ENCODE data around the gene WDR27. TPM values are rescaled to one million over a fixed set of nuclear protein-coding genes. Genes with fewer than 3 reads are reported as not detected.

WDR27 gene
- total RNA-seq: 7.1 and 27.5 TPM in 2 replicates

DNA sequence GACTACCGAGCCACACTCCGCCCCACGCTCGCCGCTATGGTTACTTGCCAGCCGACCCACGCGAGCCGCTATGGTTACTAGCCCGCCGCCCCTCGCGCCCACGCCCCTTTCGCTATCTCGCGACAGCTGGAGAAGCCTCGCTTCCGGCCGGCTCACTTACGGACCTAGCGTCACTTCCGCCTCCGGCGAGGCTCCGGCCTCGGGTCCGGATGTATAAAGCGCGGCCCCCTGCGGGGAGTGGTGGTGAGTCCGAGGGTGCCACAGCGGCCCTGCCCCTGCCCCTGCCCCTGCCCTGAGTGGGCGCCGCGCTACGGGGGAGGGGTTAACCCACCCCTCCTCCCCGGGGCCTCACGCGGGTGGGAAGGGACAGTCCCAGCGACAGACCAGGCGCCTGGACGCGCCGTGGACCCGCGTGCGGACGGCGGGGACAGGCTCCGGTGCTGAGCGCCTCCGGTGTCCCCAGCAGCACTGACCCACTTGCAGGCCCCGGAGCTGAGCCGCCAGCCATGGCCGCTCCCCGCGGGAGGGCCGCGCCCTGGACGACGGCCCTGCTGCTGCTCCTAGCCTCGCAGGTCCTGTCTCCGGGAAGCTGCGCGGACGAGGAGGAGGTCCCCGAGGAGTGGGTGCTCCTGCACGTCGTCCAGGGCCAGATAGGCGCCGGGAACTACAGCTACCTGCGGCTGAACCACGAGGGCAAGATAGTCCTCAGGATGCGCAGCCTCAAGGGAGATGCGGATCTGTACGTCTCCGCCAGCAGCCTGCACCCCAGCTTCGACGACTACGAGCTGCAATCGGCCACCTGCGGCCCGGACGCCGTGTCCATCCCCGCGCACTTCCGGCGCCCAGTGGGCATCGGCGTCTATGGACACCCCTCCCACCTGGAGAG, at the start of gene WDR27, which contains the start of gene C6orf120:
TSS of gene WDR27 (minus strand) at position 76 of the 886 bp plus-strand sequence. CDS start 13,024 bp downstream, outside the sequence.
TSS of gene C6orf120 (plus strand) at position 173 of the 886 bp plus-strand sequence. CDS start at position 507, 334 bp downstream.
- DNase-seq (ENCODE audit: low read depth): peak; percentile 88

DNA sequence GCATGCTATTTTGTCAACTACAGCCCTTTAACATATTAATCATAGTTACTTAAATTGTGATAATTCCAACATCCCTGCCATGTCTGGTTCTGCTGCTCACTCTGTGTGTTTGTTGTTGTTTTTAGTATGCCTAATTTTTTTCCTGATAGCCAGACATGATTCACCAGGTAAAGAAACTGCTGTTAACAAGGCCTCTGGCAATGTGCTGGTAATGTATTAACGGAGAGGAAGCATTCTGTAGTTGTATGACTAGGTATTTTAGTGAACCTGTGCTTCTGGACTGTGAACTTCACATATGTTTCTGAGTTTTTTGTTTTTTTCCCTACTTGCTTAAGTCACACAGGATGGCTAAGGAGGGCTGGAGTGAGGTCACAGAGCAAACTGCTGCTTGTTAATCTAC, 44.7 kb upstream of the WDR27 start:
- DNase-seq (ENCODE audit: low read depth): peak; percentile 93

DNA sequence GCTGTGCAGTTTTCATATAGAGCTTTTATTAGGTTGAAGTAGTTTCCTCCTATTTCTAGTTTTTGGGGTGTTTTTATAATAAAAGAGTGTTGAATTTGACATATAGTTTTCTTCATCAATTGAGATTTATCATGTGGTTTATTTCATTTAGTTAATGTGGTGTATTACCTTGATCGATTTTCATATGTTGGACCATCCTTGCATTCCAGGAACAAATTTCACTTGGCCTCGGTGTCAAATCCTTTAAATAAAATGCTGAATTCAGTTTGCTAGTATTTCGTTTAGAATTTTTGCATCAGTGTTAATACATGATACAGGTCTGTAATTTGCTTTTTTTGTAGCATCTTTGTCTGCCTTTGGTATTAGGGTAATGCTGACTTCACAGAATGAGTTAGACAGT, 43.6 kb upstream of the WDR27 start:
- DNase-seq (ENCODE audit: low read depth): no peak

DNA sequence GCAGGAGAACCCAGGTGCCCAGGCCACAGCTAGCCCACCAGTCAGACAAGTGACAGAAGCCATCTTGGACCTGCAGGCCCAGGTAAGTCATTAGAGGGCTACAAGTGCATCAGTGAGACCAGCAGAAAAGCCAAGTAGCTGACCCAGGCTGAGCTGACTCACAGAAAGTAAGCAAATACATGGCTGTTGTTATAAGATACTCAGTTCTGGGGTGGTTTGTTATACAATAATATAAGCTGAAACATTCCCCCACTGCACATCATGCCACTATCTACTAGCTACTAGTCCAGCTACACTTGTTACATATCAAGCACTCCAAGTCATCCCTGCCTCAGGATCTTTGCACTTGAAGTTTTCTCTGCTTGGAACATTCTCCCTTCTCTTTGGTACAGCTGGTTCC, 39.5 kb upstream of the WDR27 start:
- no peak for DNase-seq (ENCODE audit: low read depth)

DNA sequence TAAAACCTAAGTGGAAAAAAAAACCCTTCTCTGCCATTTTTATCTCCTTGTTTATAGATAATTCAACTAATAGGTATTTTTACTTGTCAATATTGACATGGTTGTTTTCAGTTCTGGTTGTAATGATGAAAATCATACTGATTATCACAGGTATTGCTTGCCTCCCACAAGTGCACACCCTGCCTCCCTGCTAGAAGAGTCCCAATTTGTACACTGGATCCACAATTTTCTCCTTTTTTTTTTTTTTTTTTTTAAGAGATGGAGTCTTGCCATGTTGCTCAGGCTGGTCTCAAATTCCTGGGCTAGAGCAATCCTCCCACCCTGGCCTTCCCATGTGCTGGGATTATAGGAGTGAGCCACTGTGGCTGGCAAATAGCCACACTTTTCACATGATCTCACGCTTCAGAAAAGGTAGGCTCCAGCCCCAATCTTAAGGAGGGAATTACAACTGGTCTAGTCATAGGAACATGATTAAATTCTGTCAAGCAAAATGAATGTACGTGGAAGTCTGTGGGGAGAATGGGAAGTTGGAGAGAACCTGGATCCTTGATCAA, 37.2 kb upstream of the WDR27 start:
- DNase-seq (ENCODE audit: low read depth): peak; percentile 4

DNA sequence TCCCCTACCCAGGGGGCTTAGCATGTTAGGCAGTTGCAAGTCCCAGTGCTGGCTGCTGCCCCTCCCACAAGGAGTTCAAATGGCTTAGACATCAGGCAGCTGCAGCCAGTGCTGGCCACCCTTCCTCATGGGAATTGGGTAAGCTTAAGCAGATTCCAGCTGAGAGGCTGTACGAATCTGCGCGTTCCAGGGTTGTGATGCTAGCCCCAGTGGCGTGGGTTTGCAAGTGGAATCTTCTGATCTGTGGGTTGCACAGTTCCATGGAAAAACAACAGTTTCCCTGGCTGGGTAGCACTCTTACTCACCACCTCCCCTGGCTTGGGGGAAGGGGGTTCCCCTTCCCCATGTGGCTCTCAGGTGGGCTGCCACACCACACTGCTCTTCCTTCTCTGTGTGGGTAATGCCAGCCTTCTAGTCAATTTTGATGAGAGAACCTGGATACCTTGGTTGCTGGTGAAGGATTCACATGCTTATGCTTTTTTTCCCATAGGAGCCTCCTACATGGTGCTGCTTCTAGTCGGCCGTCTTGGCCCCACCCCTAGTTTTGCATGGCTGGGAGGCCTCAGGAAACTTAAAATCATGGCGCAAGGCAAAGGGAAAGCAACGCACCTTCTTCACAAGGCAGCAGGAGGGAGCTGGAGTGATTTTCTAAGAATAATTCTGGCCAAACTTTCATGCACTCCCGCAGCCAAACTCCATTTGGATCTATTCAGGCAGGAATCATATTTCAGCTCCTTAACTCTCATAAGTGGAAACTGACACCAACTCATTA, 36.6 kb upstream of the WDR27 start:
- no peak for DNase-seq (ENCODE audit: low read depth)

DNA sequence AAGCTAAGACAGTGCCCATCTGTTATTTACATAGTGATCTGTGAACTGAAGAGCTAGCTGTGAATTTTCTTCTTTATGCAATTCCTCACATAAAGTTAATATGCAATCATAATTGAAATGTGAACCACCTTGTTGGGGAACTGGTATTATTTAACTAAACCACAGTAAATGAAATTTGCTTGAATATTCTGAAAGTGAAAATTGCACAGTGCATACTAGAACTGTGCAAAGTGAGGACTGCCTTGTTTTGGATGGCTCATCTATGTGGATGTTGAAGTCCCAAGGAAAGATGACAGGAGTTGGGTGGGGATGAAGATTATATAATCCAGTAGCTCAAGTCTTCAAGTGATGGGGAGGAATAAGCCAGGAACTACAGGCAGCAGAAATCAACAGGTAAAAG, 28.1 kb upstream of the WDR27 start:
- no peak for DNase-seq (ENCODE audit: low read depth)

DNA sequence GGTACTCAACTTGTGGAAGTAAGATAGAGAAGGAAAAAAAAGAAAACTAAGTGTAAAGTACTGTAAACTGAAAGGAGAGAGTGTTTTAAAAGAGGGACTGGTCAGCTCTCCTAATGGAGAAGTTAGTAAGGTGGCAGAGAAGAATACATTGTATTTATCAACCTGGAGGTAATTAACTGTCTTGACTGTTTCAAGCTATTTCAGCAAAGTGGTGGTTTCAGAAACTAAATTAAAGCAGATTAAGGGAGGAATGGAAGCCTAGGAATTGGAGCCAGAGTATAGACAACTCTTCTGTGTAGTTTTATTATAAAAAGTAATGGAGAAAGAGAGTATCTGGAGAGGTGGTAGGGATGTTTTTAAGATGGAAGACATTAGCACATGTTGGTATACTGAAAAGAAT, 25.1 kb upstream of the WDR27 start:
- DNase-seq (ENCODE audit: low read depth): no peak

DNA sequence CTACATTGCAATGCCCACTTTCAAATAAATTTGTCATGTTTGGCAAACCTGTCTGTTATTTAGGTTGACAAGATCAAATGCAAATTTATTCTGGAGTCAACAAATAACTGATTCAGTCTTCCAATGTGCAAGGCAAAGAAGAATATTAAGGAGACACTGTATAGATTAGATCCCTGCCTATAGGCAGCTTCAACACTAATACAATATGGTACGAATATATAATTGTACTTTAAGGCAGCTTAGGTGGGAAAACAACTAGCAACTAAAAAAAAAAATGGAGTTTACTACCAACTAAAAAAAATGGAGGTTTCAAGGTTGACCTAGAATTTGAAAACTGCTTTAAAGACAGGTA, 24.2 kb upstream of the WDR27 start:
- DNase-seq (ENCODE audit: low read depth): no peak

DNA sequence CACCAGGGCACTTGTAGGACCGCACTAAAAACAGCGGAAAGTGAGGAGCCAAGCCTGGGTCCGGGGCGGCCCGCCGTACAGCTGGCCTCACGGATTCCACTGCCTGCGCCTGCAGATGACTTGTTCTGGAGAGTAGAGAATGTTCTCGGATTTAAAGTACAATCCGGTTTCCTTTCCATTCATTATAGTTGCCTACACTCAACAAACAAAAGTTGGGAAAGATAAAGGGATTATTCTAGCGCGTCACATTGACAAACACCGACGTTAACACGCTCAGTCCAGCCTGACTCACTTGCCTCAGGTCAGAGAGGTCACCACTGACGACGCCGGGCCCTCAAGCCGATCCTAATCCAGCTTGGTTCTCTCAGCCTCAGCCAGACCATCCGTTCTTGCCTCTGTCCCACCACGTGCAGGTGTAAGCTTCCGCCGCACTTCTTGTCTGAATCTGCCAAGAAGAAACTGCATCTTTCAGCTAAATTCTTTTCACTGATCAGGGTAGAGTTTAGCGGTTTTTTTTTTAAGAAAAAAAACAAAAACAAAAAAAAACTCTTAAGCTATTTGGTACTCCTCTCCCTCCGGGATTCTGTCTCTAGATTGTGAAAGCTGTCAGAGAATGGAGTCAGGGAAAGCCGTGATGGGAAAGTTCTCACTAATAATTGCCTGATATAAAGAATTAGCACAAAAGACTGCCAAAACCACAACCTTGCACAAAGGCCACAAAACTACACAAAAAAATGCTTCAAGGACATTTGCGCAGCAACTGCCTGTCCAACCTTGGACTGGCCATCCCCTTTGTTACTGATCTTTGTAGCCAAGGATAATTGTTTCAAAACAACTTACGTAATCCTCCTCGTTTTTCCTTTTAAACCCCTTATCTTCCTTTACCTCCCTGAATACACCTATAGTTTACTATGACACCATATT, 23.6 kb upstream of the WDR27 start:
- DNase-seq (ENCODE audit: low read depth): peak; percentile 75

DNA sequence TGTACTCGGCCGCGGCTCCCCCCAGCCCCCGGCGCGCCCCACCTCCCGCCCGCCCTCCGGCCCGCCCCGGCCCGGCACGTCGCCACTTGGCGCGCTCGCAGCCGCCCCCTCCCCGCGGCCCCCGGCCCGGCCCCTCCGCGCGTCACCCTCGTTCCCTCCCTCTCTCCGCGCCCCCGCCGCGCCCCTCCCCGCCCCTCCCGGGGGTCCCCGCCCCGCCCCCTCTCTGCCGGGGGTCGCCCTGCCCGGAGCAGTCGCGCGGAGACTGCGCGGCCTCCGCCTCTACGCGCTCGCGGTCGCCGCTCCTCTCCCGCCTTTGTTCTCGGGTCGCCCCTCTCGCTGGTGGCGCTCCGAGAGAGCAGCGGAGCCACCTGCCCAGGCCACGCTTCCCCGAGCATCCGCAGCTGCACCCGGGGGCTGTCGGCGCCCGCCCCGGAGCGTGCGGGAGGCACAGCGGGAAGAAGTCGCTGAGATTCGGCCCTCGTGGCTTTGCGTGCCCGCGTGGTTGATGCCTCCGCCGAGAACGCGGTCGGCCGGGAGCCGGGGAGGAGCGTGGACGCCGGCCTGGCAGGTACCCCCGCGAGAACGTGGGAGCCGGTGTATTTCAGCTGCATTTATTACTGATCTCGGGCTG, 22.8 kb upstream of the WDR27 start, which contains the start of gene PHF10:
TSS of gene PHF10 (minus strand) at position 7 of the 631 bp plus-strand sequence. CDS start 569 bp downstream, outside the sequence.
- DNase-seq (ENCODE audit: low read depth): no peak

DNA sequence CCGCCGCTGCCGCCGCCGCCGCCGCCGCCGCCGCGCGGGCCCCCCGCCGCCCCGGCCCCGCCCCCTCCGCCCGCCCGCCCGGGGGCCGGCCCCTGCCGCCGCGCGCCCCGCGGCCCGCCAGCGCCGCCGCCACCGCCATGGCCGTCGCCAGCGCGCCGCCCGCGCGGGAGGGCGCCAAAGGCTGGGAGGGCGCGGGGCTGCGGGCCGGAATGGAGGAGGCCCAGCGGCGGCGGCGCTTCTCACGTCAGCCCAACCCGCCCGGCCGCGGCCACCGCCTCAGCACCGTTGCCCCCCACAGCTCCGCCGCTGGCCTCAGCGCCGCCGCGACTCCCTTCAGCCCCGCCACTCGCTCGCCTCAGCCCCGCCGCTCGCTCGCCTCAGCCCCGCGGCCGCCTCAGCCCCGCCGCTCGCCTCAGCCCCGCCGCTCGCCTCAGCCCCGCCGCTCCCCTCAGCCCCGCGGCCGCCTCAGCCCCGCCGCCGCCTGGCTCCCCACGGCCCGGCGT, 22.2 kb upstream of the WDR27 start:
- no peak for DNase-seq (ENCODE audit: low read depth)

DNA sequence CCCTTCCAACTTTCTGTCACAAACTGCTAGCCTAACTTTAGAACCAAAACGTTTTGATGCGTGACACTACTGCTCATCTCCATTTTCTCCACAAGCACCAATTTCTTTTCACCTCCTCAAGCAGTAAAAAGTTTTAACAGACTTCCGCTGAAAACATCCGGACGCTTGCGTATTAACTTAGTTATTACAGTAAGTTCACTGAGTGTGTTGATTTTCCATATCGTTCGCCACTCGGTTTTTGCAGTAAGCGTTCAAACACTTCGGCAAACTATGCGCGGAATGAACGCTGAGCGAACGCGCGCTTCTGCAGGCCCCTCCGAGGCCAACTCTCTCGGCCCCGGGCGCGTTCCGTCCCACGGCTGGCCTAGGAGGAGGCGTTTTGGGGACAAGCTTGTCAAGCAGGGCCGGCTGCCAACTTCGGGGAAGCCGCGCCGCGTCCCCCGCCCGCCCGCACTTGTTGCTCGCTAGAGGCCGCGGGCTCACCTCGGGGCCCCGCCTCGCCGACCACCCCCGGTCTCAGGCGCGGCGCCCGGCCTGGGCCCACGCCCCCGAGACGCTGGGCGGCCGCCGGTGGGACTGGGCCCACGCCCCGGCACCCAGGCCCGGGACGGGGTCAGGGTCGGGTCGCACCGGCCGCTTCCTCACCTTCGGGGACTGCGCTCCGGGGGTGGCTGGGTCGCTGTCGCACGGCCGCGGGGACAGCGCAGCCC, 21.5 kb upstream of the WDR27 start:
- peak; percentile 26 for DNase-seq (ENCODE audit: low read depth)

DNA sequence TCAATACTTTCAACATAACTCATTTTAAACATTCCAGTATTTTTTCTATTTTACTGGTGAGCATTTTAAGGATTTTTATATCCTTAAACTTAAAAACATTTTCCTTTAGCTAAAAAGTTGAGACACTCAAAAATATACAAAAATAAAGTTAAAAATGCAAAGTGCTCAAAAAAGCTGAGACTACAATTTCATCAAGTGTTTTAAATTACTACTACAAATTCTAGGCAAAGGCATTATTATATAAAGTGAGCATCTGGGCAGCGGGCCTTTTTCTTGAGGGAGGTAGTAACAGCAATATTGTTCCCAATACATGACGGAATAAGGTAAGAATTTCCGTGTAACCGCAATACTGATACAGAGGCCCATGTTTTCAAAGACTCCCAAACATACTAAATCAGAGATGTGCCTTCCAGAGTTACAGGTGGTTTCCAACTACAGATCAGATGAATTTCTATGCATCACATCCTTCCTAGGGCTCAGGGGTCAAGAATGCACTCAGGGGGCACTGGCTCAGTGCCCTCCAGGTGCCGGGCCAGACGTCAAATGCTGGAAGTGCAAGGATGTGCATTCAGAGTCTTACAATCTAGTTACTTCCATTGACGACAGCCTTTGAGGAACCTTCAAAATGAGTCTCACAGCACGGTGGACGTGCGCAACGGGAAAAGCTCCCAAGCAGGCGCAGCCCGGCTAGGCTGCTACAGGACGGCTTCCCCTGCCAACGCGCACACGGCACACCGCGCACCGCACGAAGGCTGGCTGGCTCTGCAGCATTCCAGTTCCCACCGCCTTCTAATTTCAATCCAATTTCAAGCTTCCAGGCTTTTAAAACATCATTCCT, 20.8 kb upstream of the WDR27 start:
- peak; percentile 77 for DNase-seq (ENCODE audit: low read depth)

DNA sequence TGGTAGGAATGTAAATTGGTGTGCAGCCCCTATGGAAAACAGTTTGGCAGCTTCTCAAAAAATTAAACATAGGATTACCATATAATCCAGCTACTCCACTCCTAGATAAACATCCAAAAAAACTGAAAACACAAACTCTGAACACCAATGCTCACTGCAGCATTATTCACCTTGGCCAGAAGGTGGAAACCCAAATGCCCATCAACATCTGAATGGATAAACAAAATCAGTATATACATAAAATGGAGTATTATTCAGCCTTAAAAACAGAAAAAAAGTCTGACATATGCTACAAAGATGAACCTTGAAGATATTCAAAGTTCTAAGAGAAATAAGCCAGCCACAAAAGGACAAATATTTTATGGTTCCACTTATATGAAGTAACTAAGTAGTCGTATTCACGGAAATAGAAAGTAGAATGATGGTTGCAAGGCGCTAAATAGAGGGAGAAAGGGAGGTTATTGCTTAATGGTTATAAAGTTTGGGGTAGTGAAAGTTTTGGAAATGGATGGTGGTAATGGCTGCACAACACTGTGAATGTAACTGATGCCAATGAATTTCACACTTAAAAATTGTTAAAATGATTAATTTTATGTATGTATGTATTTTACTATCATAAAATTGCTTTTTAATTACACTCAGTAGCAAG, 18.5 kb upstream of the WDR27 start:
- no peak for DNase-seq (ENCODE audit: low read depth)

DNA sequence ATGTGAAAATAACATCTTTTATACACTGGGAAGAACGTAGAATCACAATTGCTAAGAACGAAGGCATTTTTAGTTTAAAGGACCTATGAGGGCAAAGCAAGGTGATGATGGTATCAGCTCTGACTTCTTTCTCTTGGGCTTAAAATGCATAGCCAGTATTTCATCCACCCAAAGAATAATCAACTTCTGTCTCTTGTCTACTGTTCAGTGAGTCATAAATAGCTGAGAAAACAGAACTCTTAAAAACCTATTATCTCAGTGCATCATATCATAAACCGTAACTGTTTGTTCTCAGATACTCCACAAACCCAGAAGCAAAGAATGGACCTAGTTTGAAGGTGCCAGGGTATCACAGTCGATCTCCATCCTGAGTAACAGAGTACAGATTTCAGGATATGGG, 17.3 kb upstream of the WDR27 start:
- DNase-seq (ENCODE audit: low read depth): no peak

DNA sequence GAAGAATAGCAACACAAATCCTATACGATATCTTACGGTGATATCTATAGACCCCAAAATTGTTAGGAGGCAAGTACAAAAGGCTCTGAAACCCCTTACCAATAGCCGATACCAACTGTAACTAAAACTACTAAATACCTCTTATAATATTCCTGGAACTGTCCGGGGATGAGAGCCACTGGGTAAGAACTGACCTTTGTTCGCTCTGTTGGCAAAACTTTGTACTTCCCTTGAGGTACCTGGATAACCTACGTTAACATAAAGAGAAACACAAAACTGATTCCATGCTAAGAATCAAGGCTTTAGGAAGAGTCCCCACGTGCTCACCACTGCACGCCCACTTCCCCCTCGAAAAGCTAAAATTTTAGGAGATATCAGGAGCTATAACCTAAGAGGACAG, 12.8 kb upstream of the WDR27 start:
- no peak for DNase-seq (ENCODE audit: low read depth)

DNA sequence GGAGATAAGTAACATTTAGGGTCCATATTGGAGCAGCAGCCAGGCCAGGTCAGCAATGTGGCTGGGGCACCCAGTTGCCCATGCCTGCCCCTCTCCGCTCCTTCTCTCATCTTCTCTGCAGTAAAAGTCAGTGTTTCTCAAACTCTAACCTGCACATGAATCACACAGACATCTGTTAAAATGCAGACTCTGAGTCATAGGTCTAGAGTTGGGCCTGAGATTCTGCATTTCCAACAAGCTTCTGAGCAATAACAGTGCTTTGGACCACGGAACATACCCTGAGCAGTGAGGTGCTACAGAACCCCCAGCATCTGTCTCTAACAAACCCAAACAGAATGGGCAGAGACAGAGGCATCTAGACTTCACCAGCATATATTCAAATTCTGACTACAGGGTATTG, 12.3 kb upstream of the WDR27 start:
- DNase-seq (ENCODE audit: low read depth): no peak

DNA sequence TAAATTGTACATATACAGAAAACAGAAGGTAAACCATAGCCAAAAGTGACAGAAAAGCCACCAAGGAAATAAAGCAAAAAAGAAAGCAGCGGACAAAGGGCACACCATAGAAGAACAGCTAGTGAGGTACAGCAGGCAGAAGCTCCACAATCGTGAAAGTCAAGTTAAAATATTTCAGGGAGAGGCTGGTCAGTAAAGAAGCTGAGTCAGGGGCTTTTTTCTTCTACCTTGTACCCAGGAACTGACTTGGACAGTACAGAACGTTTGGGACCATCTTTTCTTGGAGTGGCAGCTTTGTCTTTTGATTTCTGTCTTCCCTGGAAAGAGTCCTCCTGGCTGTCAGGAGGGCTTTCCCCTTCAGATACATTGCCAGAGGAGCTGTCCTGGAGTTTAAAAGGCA, 8.2 kb upstream of the WDR27 start:
- DNase-seq (ENCODE audit: low read depth): no peak

Measured in renal cortical epithelial cell (primary cell).